Spinal cord (tissue), 10 donors: Measurements from ENCODE around the gene PKHD1. TPM values are rescaled to one million over a fixed set of nuclear protein-coding genes. Genes with fewer than 3 reads are reported as not detected.
A peak's percentile ranks its signal among the peaks of the same experiment; 100 is the strongest.

Source experiments
- DNase-seq, 6 donors: peaks; one replicate each; pipeline versions ENCODE4 v3.0.0 to v3.0.0-alpha.2; 2013 to 2015; ENCODE audit warnings: low spot score in 6 of 6, low read depth in 4 of 6
- H3K27ac ChIP-seq: one replicate; pipeline ENCODE4 v1.5.1; 2013; ENCODE audit warnings: low read depth, low read length, control low read depth
- H3K27me3 ChIP-seq: one replicate; pipeline ENCODE4 v1.6.1; 2013; ENCODE audit warnings: low read length; ENCODE audit not compliant: control insufficient read depth, insufficient read depth
- H3K36me3 ChIP-seq: one replicate; pipeline ENCODE4 v1.6.1; 2013; ENCODE audit warnings: low read length; ENCODE audit not compliant: control insufficient read depth, insufficient read depth
- H3K4me1 ChIP-seq: one replicate; pipeline ENCODE4 v1.6.1; 2013; ENCODE audit warnings: low read length; ENCODE audit not compliant: control insufficient read depth, insufficient read depth
- H3K4me3 ChIP-seq: one replicate; pipeline ENCODE4 v1.5.1; 2013; ENCODE audit warnings: low read depth, low read length, control low read depth
- H3K9me3 ChIP-seq: one replicate; pipeline ENCODE4 v1.6.1; 2013; ENCODE audit warnings: low read length; ENCODE audit not compliant: control insufficient read depth, insufficient read depth
- WGBS: methylation state at CpG from one replicate; pipeline ENCODE4 v1.1.5; 2013; ENCODE audit warnings: missing lambda C conversion rate; ENCODE audit not compliant: insufficient coverage; 5-methylcytosine and 5-hydroxymethylcytosine counted together
- polyA plus RNA-seq, 2 donors: library from polyadenylated mRNA; unstranded; fragments of 120-200 nt; gene quantifications; one replicate each; pipeline ENCODE4 v1.2.1, GENCODE V29; 2013; ENCODE audit not compliant: insufficient read length in 2 of 2
- total RNA-seq, 2 donors: library from RNA; depleted of rRNA in 1 of 2; stranded (reverse); fragments of 120-200 nt in 1 of 2; fragments of >200 nt in 1 of 2; gene quantifications; one replicate each; pipeline versions ENCODE4 v1.2.3 to v1.2.4, GENCODE V29; 2013 to 2014
- donor health status: healthy.

PKHD1 gene
- total and polyA plus RNA-seq, 4 donors: 0.10 to 0.20 (median 0.13) TPM

- Histone ChIP-seq H3K4me3 (no peak overlapping the region), H3K36me3 (no peaks in the 10 kb centered on the region), H3K27ac (no peak overlapping the region), H3K4me1 (no peaks in the 10 kb centered on the region), H3K9me3 (no peaks in the 10 kb centered on the region), H3K27me3 (no peaks in the 10 kb centered on the region)
- 92% methylated on average over 2 of the region's 2 CpGs for WGBS
- no peak for DNase-seq
These were observed 21.8 kb upstream of the PKHD1 start for GRCh38 chr6:52109171-52109571.

DNA sequence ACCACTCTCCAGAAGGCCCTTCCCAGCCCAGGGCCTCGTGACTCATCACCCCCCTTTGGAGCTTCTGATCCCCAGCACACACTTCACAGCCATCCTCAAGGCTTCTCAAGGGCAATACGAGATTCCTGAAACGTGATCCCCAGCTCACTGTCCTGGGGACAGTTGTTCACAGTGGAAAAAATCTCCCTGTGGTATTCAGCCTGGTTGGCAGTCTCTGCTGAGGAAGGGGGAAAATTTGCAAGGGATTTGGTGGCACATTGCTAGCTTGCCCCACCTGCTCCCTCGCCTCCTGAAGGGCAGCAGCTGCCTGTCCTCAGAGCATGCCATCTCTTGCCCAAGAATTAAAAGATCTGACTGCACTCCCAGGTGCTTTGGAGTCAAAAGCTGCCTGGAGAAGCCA, 20.7 kb upstream of the PKHD1 start:
- Histone ChIP-seq H3K27ac (no peak overlapping the region), H3K9me3 (no peaks in the 10 kb centered on the region), H3K4me3 (no peak overlapping the region), H3K36me3 (no peaks in the 10 kb centered on the region), H3K4me1 (no peaks in the 10 kb centered on the region), H3K27me3 (no peaks in the 10 kb centered on the region)
- DNase-seq: no peak
- 35% methylated on average over 4 of the region's 4 CpGs for WGBS

DNA sequence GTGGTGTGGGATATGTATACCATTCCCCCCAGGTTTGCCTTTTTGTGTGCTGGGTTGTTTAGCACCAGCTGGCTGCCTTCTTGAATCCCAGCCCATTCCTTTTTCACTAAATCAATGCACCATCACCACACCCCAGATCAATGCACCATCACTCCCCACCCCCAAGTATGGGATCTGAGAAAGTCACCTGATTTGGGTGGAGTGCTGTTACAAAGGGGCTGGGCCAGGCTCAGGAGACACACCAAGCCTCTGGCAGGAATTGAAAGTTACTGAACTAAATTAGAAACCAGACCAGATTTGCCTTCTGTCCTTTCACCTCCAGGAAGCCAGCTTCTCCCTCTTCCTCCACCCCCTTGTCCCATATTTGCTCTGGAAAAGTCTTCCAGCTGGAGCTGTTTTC, 19.6 kb upstream of the PKHD1 start:
- no peaks in the 10 kb centered on the region for H3K27me3 ChIP-seq
- no peaks in the 10 kb centered on the region for H3K36me3 ChIP-seq
- H3K9me3 ChIP-seq: no peaks in the 10 kb centered on the region
- H3K4me1 ChIP-seq: no peaks in the 10 kb centered on the region
- H3K4me3 ChIP-seq: no peak overlapping the region
- H3K27ac ChIP-seq: no peak overlapping the region
- no peak for DNase-seq

GRCh38 chr6:52104979-52105378, 17.6 kb upstream of the PKHD1 start:
- no peak for DNase-seq
- H3K27ac ChIP-seq: no peak overlapping the region
- H3K4me3 ChIP-seq: no peak overlapping the region
- H3K36me3 ChIP-seq: no peaks in the 10 kb centered on the region
- H3K4me1 ChIP-seq: no peaks in the 10 kb centered on the region
- H3K9me3 ChIP-seq: no peaks in the 10 kb centered on the region
- no peaks in the 10 kb centered on the region for H3K27me3 ChIP-seq
- no CpG with 5 or more reads among the region's 4 CpGs for WGBS

GRCh38 chr6:52103623-52104022, 16.2 kb upstream of the PKHD1 start:
- WGBS: 67% methylated on average over 2 of the region's 2 CpGs
- no peaks in the 10 kb centered on the region for H3K36me3 ChIP-seq
- H3K9me3 ChIP-seq: no peaks in the 10 kb centered on the region
- no peaks in the 10 kb centered on the region for H3K27me3 ChIP-seq
- no peak overlapping the region for H3K27ac ChIP-seq
- H3K4me3 ChIP-seq: no peak overlapping the region
- no peak for DNase-seq
- no peaks in the 10 kb centered on the region for H3K4me1 ChIP-seq

- H3K36me3 ChIP-seq: no peaks in the 10 kb centered on the region
- H3K4me3 ChIP-seq: no peak overlapping the region
- H3K4me1 ChIP-seq: no peaks in the 10 kb centered on the region
- no peaks in the 10 kb centered on the region for H3K9me3 ChIP-seq
- DNase-seq: no peak
- no CpG with 5 or more reads among the region's 1 CpG for WGBS
- H3K27ac ChIP-seq: no peak overlapping the region
- no peaks in the 10 kb centered on the region for H3K27me3 ChIP-seq
These were observed 15.0 kb upstream of the PKHD1 start for GRCh38 chr6:52102405-52102804.

GRCh38 chr6:52098721-52099120, 11.3 kb upstream of the PKHD1 start:
- H3K4me1 ChIP-seq: no peaks in the 10 kb centered on the region
- H3K27me3 ChIP-seq: no peaks in the 10 kb centered on the region
- no peak overlapping the region for H3K27ac ChIP-seq
- H3K36me3 ChIP-seq: no peaks in the 10 kb centered on the region
- H3K4me3 ChIP-seq: no peak overlapping the region
- no CpG with 5 or more reads among the region's 1 CpG for WGBS
- no peaks in the 10 kb centered on the region for H3K9me3 ChIP-seq
- peak in 2 of 6 donors; percentile 26 to 67 for DNase-seq

DNA sequence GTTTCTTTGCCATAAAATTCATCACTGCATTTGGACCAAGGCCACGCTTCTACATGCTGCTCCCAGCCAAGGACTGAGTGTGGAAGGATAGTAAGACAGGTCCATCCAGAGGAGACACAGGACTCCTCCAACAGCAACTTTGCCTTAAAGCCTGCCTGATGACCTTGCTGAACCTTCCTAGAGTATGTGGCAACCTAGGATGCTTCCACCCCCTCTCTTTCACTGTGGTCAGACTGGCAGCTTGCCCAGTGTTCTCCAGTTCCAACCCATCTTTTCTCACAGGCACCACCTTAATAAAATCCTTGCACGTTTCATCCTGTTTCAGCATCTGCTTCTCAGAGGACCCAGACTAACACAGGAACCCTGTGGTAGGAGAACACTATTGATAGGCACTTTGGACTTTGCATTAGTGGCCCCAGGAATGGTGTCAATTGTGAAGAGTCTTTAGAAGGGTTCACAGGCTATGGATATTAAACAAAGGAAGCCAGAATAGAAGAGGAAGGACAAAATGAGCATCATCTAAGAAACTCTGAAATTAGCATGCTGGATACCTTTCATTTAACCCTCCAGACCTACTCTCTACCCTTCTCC, 2.4 kb upstream of the PKHD1 start:
- Histone ChIP-seq H3K27ac (no peak overlapping the region), H3K27me3 (no peaks in the 10 kb centered on the region), H3K4me1 (no peaks in the 10 kb centered on the region), H3K9me3 (no peaks in the 10 kb centered on the region), H3K36me3 (no peaks in the 10 kb centered on the region), H3K4me3 (no peak overlapping the region)
- DNase-seq: no peak
- WGBS: 67% methylated on average over 1 of the region's 2 CpGs

DNA sequence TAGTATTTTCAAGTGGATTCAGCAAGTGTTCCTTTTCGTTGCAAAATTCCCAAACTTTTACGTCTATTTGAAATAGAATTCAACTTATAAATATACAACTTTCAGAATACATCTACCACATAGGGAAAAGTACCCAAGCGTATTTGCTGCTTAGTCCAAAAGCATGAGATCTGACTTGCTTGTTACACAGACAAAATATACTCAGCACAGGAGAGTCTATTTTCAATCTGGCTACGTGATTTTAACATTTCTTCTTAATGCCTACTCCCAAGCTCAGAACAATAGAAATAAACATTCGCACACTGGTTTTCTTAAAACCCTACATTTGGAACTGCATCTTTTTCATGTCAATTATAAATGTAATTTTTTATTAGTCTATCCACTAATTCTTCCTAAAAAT, 672 bp downstream of the PKHD1 start:
- no peaks in the 10 kb centered on the region for H3K27me3 ChIP-seq
- no peak overlapping the region for H3K27ac ChIP-seq
- no peaks in the 10 kb centered on the region for H3K9me3 ChIP-seq
- WGBS: 91% methylated on average over 1 of the region's 5 CpGs
- DNase-seq: no peak
- no peak overlapping the region for H3K4me3 ChIP-seq
- H3K4me1 ChIP-seq: no peaks in the 10 kb centered on the region
- no peaks in the 10 kb centered on the region for H3K36me3 ChIP-seq

DNA sequence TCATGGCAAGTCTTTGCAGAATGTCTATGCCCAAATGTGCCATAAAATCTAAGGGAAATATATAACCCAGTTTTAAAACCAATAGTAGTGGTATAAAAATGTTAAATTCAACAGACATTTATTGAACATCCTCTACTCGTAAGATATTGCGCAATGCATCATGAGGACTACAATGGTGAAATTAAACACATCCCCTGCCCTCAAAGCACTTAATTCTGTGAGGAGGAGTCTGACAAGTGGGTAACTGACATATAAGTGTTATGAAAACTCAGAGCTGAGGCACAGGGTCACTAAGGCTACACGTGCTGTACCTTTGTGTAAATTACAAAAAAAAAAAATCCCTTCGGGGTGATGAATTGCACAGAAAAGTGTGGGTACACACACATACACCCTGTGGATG, 6.2 kb downstream of the PKHD1 start:
- Histone ChIP-seq H3K27me3 (no peaks in the 10 kb centered on the region), H3K9me3 (no peaks in the 10 kb centered on the region), H3K4me1 (no peaks in the 10 kb centered on the region), H3K4me3 (no peak overlapping the region), H3K36me3 (no peaks in the 10 kb centered on the region), H3K27ac (no peak overlapping the region)
- WGBS: no CpG with 5 or more reads among the region's 4 CpGs
- no peak for DNase-seq
